ENCODE results near the gene C2orf69. TPM values are rescaled to one million over a fixed set of nuclear protein-coding genes. Genes with fewer than 3 reads are reported as not detected.

C2orf69 gene
- total and polyA plus RNA-seq, 2 donors = 4.5 to 10.0 TPM

DNA sequence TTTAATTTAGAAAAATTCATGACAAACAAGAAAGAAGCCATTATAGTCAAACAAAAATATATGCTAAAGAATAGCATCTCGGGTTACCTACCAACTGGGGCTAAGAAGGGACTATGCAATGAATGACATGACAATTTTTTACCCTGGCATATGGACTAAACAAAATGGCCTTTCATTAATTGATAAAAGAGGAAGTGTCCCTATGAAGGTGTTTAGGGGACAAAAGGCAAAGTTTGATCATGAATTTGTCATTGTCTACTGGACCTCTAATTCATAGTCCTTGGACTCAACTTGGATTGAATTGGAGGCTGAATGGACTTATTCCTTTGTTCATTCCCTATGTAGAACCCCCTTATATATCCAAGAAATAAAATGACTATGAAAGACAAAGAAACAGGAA, 57.0 kb downstream of the C2orf69 start:
- 99% methylated on average over 1 of the region's 1 CpG for WGBS
- Histone ChIP-seq H3K27me3 (ENCODE audit: control insufficient read depth in 2 of 2, insufficient read depth in 1 of 2, low read length in 1 of 2) (no peaks in the 10 kb centered on the region), H3K36me3 (ENCODE audit: control insufficient read depth in 2 of 2, insufficient read depth in 2 of 2, low read length in 1 of 2) (peaks cover 0 to 30% of the 10 kb centered on the region in 2 donors), H3K9me3 (ENCODE audit: control insufficient read depth in 2 of 2, insufficient read depth in 1 of 2, low read length in 1 of 2) (no peaks in the 10 kb centered on the region), H3K27ac (ENCODE audit: low read depth in 1 of 2, low read length in 1 of 2) (no peak overlapping the region), H3K4me3 (ENCODE audit: low read length in 2 of 2) (no peak overlapping the region), H3K4me1 (ENCODE audit: control insufficient read depth in 2 of 2, insufficient read depth in 2 of 2, low read length in 2 of 2) (no peaks in the 10 kb centered on the region)
- no peak for DNase-seq (ENCODE audit: low read depth in 6 of 9, low spot score in 9 of 9)

GRCh38 chr2:199972088-199972626, 61.1 kb downstream of the C2orf69 start:
- H3K4me1 ChIP-seq (ENCODE audit: control insufficient read depth in 2 of 2, insufficient read depth in 2 of 2, low read length in 2 of 2) = no peaks in the 10 kb centered on the region
- DNase-seq (ENCODE audit: low read depth in 6 of 9, low spot score in 9 of 9) = no peak
- 97% methylated on average over 6 of the region's 6 CpGs for WGBS
- H3K36me3 ChIP-seq (ENCODE audit: control insufficient read depth in 2 of 2, insufficient read depth in 2 of 2, low read length in 1 of 2) = peaks cover 0 to 6% of the 10 kb centered on the region in 2 donors
- no peak overlapping the region for H3K4me3 ChIP-seq (ENCODE audit: low read length in 2 of 2)
- H3K27me3 ChIP-seq (ENCODE audit: control insufficient read depth in 2 of 2, insufficient read depth in 1 of 2, low read length in 1 of 2) = no peaks in the 10 kb centered on the region
- no peaks in the 10 kb centered on the region for H3K9me3 ChIP-seq (ENCODE audit: control insufficient read depth in 2 of 2, insufficient read depth in 1 of 2, low read length in 1 of 2)
- no peak overlapping the region for H3K27ac ChIP-seq (ENCODE audit: low read depth in 1 of 2, low read length in 1 of 2)

- H3K4me3 ChIP-seq (ENCODE audit: low read length in 2 of 2) = no peak overlapping the region
- no peak for DNase-seq (ENCODE audit: low read depth in 6 of 9, low spot score in 9 of 9)
- H3K27ac ChIP-seq (ENCODE audit: low read depth in 1 of 2, low read length in 1 of 2) = no peak overlapping the region
- WGBS = 48% methylated on average over 2 of the region's 2 CpGs
- H3K9me3 ChIP-seq (ENCODE audit: control insufficient read depth in 2 of 2, insufficient read depth in 1 of 2, low read length in 1 of 2) = no peaks in the 10 kb centered on the region
- peaks cover 0 to 3% of the 10 kb centered on the region in 2 donors for H3K36me3 ChIP-seq (ENCODE audit: control insufficient read depth in 2 of 2, insufficient read depth in 2 of 2, low read length in 1 of 2)
- H3K27me3 ChIP-seq (ENCODE audit: control insufficient read depth in 2 of 2, insufficient read depth in 1 of 2, low read length in 1 of 2) = no peaks in the 10 kb centered on the region
- H3K4me1 ChIP-seq (ENCODE audit: control insufficient read depth in 2 of 2, insufficient read depth in 2 of 2, low read length in 2 of 2) = no peaks in the 10 kb centered on the region
Measured at GRCh38 chr2:199973703-199974102, 62.6 kb downstream of the C2orf69 start.

DNA sequence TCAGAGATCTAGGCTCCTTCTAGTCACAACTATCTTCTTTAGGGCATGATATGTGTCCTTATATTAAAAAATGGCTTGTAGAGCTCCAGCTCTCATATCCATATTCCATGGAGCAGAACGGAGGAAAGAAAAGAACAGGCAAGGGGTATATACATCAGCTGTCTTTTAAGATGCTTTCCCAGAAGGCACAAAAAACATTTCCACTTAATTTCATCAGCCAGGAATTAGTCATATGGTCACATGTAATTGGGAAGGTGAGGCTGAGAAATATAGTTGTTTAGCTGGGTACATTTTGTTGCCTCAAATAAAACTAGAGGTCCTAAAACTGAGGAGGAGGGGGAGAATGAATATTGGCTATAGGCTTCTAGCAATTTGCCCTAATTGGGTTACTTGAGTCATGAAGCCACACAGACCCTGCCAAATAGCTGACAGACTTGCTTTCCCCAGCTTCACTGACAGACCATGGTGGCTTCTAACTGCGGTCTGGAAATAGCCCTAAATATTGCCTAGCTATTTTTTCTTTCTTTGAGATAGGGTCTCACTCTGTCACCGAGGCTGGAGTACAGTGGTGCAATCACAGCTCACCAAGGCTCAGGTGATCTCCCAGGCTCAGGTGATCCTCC, 64.3 kb downstream of the C2orf69 start:
- H3K27ac ChIP-seq (ENCODE audit: low read depth in 1 of 2, low read length in 1 of 2) = no peak overlapping the region
- WGBS = 97% methylated on average over 3 of the region's 3 CpGs
- no peak overlapping the region for H3K4me3 ChIP-seq (ENCODE audit: low read length in 2 of 2)
- DNase-seq (ENCODE audit: low read depth in 6 of 9, low spot score in 9 of 9) = no peak
- peaks cover 0 to 4% of the 10 kb centered on the region in 2 donors for H3K27me3 ChIP-seq (ENCODE audit: control insufficient read depth in 2 of 2, insufficient read depth in 1 of 2, low read length in 1 of 2)
- H3K36me3 ChIP-seq (ENCODE audit: control insufficient read depth in 2 of 2, insufficient read depth in 2 of 2, low read length in 1 of 2) = no peaks in the 10 kb centered on the region
- H3K4me1 ChIP-seq (ENCODE audit: control insufficient read depth in 2 of 2, insufficient read depth in 2 of 2, low read length in 2 of 2) = no peaks in the 10 kb centered on the region
- no peaks in the 10 kb centered on the region for H3K9me3 ChIP-seq (ENCODE audit: control insufficient read depth in 2 of 2, insufficient read depth in 1 of 2, low read length in 1 of 2)

Other genes with a start within 250 kb of the C2orf69 start
- gene FTCDNL1, start 60.1 kb upstream of the C2orf69 start, total RNA-seq = 0.94 TPM
- 2.2 TPM for gene FTCDNL1, start 60.1 kb upstream of the C2orf69 start, polyA plus RNA-seq
- 5.9 TPM for gene TYW5, start 44.2 kb downstream of the C2orf69 start, total RNA-seq
- 5.5 TPM for gene TYW5, start 44.2 kb downstream of the C2orf69 start, polyA plus RNA-seq
- gene MAIP1, start 44.3 kb downstream of the C2orf69 start, total RNA-seq = 15.3 TPM
- 16.3 TPM for gene MAIP1, start 44.3 kb downstream of the C2orf69 start, polyA plus RNA-seq